ENCODE measurements around the gene MLF1. TPM values are rescaled to one million over a fixed set of nuclear protein-coding genes. Genes with fewer than 3 reads are reported as not detected.
A peak's percentile ranks its signal among the peaks of the same experiment; 100 is the strongest.

Gene MLF1
- polyA plus RNA-seq, 3 donors, result 0.17 to 0.43 (median 0.41) TPM

- Histone ChIP-seq H3K4me3 (replicated peaks in 1 of 3; ENCODE audit: low read depth in 2 of 3, low read length in 3 of 3) (no peak overlapping the region), H3K36me3 (replicated peaks in 1 of 2; ENCODE audit: control insufficient read depth in 1 of 2, insufficient read depth in 2 of 2, low read length in 2 of 2) (peaks cover 5 to 14% of the 10 kb centered on the region in 2 donors), H3K27me3 (ENCODE audit: control insufficient read depth in 2 of 2, insufficient read depth in 2 of 2, low read length in 2 of 2) (no peaks in the 10 kb centered on the region), H2AFZ (ENCODE audit: insufficient read depth, low read depth, low read length, poor library complexity, severe bottlenecking) (no peak overlapping the region), H3K9me3 (replicated peaks in 1 of 2; ENCODE audit: control insufficient read depth in 1 of 2, insufficient read depth in 1 of 2, low read length in 2 of 2) (no peaks in the 10 kb centered on the region), H3K79me2 (ENCODE audit: insufficient read depth, low read length) (no peaks in the 10 kb centered on the region), H4K20me1 (ENCODE audit: insufficient read depth, low read length) (no peaks in the 10 kb centered on the region), H3K4me1 (ENCODE audit: control insufficient read depth in 1 of 2, insufficient read depth in 2 of 2, low read length in 2 of 2) (no peaks in the 10 kb centered on the region), H3K4me2 (replicated peaks; ENCODE audit: extremely low read depth, low read length, poor library complexity, severe bottlenecking) (no peak overlapping the region), H3K9ac (ENCODE audit: insufficient read depth, low read length, poor library complexity, severe bottlenecking) (no peak overlapping the region), H3K27ac (ENCODE audit: low read depth in 1 of 2, low read length in 2 of 2) (no peak overlapping the region)
- H3K27ac Mint-ChIP-seq, result no peak overlapping the region
- H3K36me3 Mint-ChIP-seq, result peaks cover 7 to 13% of the 10 kb centered on the region in 2 donors
- H3K4me1 Mint-ChIP-seq, result no peaks in the 10 kb centered on the region
- H3K27me3 Mint-ChIP-seq (ENCODE audit: low read depth in 3 of 3), result no peaks in the 10 kb centered on the region
- peak; percentile 4 to 18 (median 11) for DNase-seq
- WGBS (ENCODE audit: insufficient coverage), result no CpG with 5 or more reads among the region's 3 CpGs
- no peaks in the 10 kb centered on the region for H3K9me3 Mint-ChIP-seq
- TF ChIP-seq, protein P1, sequence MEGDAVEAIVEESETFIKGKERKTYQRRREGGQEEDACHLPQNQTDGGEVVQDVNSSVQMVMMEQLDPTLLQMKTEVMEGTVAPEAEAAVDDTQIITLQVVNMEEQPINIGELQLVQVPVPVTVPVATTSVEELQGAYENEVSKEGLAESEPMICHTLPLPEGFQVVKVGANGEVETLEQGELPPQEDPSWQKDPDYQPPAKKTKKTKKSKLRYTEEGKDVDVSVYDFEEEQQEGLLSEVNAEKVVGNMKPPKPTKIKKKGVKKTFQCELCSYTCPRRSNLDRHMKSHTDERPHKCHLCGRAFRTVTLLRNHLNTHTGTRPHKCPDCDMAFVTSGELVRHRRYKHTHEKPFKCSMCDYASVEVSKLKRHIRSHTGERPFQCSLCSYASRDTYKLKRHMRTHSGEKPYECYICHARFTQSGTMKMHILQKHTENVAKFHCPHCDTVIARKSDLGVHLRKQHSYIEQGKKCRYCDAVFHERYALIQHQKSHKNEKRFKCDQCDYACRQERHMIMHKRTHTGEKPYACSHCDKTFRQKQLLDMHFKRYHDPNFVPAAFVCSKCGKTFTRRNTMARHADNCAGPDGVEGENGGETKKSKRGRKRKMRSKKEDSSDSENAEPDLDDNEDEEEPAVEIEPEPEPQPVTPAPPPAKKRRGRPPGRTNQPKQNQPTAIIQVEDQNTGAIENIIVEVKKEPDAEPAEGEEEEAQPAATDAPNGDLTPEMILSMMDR (IDR thresholded peaks at IDR 0.05), result peak; percentile 73
- H3K4me3 Mint-ChIP-seq, result no peak overlapping the region
- intact Hi-C loops (cut with micrococcal nuclease), result no loop called here
Observed at GRCh38 chr3:158539414-158540014, 31.5 kb upstream of the MLF1 start.

- H3K9me3 Mint-ChIP-seq, result no peaks in the 10 kb centered on the region
Observed at GRCh38 chr3:158540066-158540465, 30.9 kb upstream of the MLF1 start.

More at GRCh38 chr3:158540066-158540465, 30.9 kb upstream of the MLF1 start:
- Mint-ChIP-seq H3K27ac (no peak overlapping the region), H3K4me3 (no peak overlapping the region), H3K27me3 (ENCODE audit: low read depth in 3 of 3) (no peaks in the 10 kb centered on the region), H3K36me3 (peaks cover 7 to 16% of the 10 kb centered on the region in 2 donors), H3K4me1 (no peaks in the 10 kb centered on the region)
- TF ChIP-seq, protein P1 (IDR thresholded peaks at IDR 0.05), result no peak
- no peak for DNase-seq
- Histone ChIP-seq H3K36me3 (replicated peaks in 1 of 2; ENCODE audit: control insufficient read depth in 1 of 2, insufficient read depth in 2 of 2, low read length in 2 of 2) (peaks cover 8 to 19% of the 10 kb centered on the region in 2 donors), H3K4me1 (ENCODE audit: control insufficient read depth in 1 of 2, insufficient read depth in 2 of 2, low read length in 2 of 2) (no peaks in the 10 kb centered on the region), H4K20me1 (ENCODE audit: insufficient read depth, low read length) (no peaks in the 10 kb centered on the region), H2AFZ (ENCODE audit: insufficient read depth, low read depth, low read length, poor library complexity, severe bottlenecking) (no peak overlapping the region), H3K4me2 (replicated peaks; ENCODE audit: extremely low read depth, low read length, poor library complexity, severe bottlenecking) (no peak overlapping the region), H3K9me3 (replicated peaks in 1 of 2; ENCODE audit: control insufficient read depth in 1 of 2, insufficient read depth in 1 of 2, low read length in 2 of 2) (no peaks in the 10 kb centered on the region), H3K27ac (ENCODE audit: low read depth in 1 of 2, low read length in 2 of 2) (no peak overlapping the region), H3K27me3 (ENCODE audit: control insufficient read depth in 2 of 2, insufficient read depth in 2 of 2, low read length in 2 of 2) (no peaks in the 10 kb centered on the region), H3K9ac (ENCODE audit: insufficient read depth, low read length, poor library complexity, severe bottlenecking) (no peak overlapping the region), H3K79me2 (ENCODE audit: insufficient read depth, low read length) (no peaks in the 10 kb centered on the region), H3K4me3 (replicated peaks in 1 of 3; ENCODE audit: low read depth in 2 of 3, low read length in 3 of 3) (no peak overlapping the region)
- WGBS (ENCODE audit: insufficient coverage), result no CpG with 5 or more reads among the region's 1 CpG
- intact Hi-C loops (cut with micrococcal nuclease), result no loop called here

All from CD14-positive monocyte (primary cell).